Measurements from ENCODE around the gene FTO.
A peak's percentile ranks its signal among the peaks of the same experiment; 100 is the strongest.
"Not testable (repeated sequence)": the region's sequence is repeated elsewhere in the genome, so short reads cannot be mapped to it uniquely, and the experiment has no call there.

FTO gene

GRCh38 chr16:53703590-53704444, at the start of gene FTO, which contains the start of gene RPGRIP1L:
Gene FTO, plus strand, starts transcription at chr16:53704156.
Gene RPGRIP1L, minus strand, starts transcription at chr16:53703859. Its CDS starts 3,136 bp downstream, at chr16:53700723.
- DNase-seq, result peak; percentile 94

- DNase-seq, result no peak
Observed at GRCh38 chr16:53654946-53655345, 49.0 kb upstream of the FTO start.

- DNase-seq, result no peak
Observed at GRCh38 chr16:53662072-53662471, 41.9 kb upstream of the FTO start.

GRCh38 chr16:53664724-53665345, 39.1 kb upstream of the FTO start:
- no peak for DNase-seq

GRCh38 chr16:53666786-53667415, 37.1 kb upstream of the FTO start:
- DNase-seq, result no peak

- DNase-seq, result no peak
Observed at GRCh38 chr16:53668869-53669268, 35.1 kb upstream of the FTO start.

GRCh38 chr16:53672461-53672860, 31.5 kb upstream of the FTO start:
- no peak for DNase-seq

GRCh38 chr16:53673189-53673588, 30.8 kb upstream of the FTO start:
- no peak for DNase-seq

GRCh38 chr16:53678155-53678554, 25.8 kb upstream of the FTO start:
- no peak for DNase-seq

- DNase-seq, result no peak
Observed at GRCh38 chr16:53678756-53679343, 25.1 kb upstream of the FTO start.

- no peak for DNase-seq
Observed at GRCh38 chr16:53680756-53681155, 23.2 kb upstream of the FTO start.

GRCh38 chr16:53681354-53681753, 22.6 kb upstream of the FTO start:
- DNase-seq, result no peak

- DNase-seq, result not testable (repeated sequence)
Observed at GRCh38 chr16:53685334-53685733, 18.6 kb upstream of the FTO start.

GRCh38 chr16:53686710-53687109, 17.2 kb upstream of the FTO start:
- DNase-seq, result no peak

GRCh38 chr16:53689636-53690035, 14.3 kb upstream of the FTO start:
- no peak for DNase-seq

- DNase-seq, result no peak
Observed at GRCh38 chr16:53690771-53691170, 13.2 kb upstream of the FTO start.

- DNase-seq, result no peak
Observed at GRCh38 chr16:53692146-53692545, 11.8 kb upstream of the FTO start.

GRCh38 chr16:53693320-53693719, 10.6 kb upstream of the FTO start:
- DNase-seq, result no peak

GRCh38 chr16:53695070-53695469, 8.9 kb upstream of the FTO start:
- no peak for DNase-seq

GRCh38 chr16:53698271-53698670, 5.7 kb upstream of the FTO start:
- not testable (repeated sequence) for DNase-seq

- no peak for DNase-seq
Observed at GRCh38 chr16:53704445-53704813, 473 bp downstream of the FTO start.

- DNase-seq, result no peak
Observed at GRCh38 chr16:53707671-53708070, 3.7 kb downstream of the FTO start.

GRCh38 chr16:53708490-53708889, 4.5 kb downstream of the FTO start:
- DNase-seq, result no peak

- no peak for DNase-seq
Observed at GRCh38 chr16:53711390-53711789, 7.4 kb downstream of the FTO start.
